ENCODE measurements around the gene USHBP1.

- TF ChIP-seq CTCF (IDR thresholded peaks at IDR 0.05) (no peak), POLR2A (IDR thresholded peaks at IDR 0.05) (no peak)
Measured at GRCh38 chr19:17243211-17243829, 21.2 kb downstream of the USHBP1 start.

All from testis (tissue), 2 donors.